Stimulated activated CD8-positive, alpha-beta memory T cell treated with anti-CD3 and anti-CD28 coated beads, Interleukin-2, amount 100 ng/mL, for 1 hour (primary cell): ENCODE results near the gene UGT2B15.
"Not testable (repeated sequence)": the region's sequence is repeated elsewhere in the genome, so short reads cannot be mapped to it uniquely, and the experiment has no call there.

Source experiments
- DNase-seq, 2 donors: peaks; one replicate each; pipeline ENCODE4 v3.0.0-alpha.2; 2020; ENCODE audit warnings: low read depth in 2 of 2

The UGT2B15 gene

GRCh38 chr4:68670479-68670939 is at the start of gene UGT2B15:
UGT2B15 (minus strand) TSS chr4:68670652; CDS start chr4:68670618, 34 bp downstream.
- DNase-seq = not testable (repeated sequence)

GRCh38 chr4:68719075-68719473 is 48.6 kb upstream of the UGT2B15 start:
- no peak for DNase-seq

DNA sequence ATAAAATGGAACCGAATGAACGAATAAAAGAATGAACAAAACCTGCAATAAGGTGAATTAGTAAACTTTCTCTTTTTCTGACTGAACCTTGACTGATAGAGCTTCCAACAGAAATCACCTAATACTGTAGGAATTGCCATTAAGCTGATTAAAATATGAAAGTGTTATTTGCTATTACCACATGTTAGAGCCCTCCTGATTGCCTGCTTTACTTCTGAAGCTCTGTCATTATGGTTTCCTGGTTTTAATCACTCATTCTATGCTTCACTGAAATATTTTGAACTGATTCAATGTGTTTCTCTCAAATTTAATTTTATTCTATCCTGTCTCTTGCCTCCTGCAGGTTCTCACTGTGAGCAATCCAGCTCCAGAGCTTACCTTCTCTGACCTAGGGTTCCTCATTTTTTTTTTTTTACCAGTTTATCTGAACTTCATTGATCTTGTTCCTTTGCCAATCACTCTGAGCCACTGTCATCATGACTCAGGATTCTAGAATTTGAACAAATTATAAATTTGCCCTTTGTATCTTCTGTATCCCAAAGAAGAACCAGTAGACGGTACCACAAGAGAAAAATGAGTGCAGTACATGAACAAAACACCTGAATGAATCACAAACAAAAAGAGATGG is 48.1 kb upstream of the UGT2B15 start:
- DNase-seq = no peak

- no peak for DNase-seq
Observed at GRCh38 chr4:68717999-68718398, 47.5 kb upstream of the UGT2B15 start.

DNA sequence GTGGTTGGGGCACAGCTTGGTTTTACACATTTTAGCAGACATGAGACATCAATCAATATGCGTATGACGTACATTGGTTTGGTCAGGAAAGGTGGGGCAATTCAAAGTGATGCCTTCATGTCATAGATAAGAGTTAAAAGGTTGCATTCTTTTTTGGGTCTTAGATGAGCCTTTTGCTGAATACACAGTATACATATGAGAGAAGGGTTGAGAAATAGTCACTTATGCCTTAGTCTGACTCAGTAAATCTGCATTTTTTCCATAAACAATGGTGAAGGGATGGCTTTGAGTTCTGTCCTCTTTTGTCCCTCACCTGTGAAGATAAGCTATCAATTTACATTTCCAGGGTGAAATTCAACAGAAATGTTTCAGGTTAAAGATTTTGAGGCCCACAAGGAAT is 43.9 kb upstream of the UGT2B15 start:
- no peak for DNase-seq

DNA sequence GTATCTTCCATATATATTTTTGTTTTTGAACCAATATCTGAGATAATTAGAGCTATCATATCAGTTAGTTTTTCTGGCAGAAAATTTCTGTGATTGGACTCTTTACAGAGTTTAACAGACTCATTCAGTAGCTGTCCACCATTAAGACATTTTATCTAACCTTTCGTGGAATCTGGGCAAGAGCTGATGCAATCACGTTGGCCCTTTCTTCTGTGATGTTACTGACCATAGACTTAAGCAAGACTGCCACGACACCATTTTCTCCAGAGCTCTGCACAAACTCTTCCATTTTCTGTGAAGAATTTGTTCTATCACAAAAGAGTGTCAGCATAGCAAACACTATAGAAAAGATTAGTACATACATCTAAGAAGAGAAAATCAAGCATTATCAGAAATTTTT is 41.8 kb upstream of the UGT2B15 start:
- DNase-seq = no peak

DNA sequence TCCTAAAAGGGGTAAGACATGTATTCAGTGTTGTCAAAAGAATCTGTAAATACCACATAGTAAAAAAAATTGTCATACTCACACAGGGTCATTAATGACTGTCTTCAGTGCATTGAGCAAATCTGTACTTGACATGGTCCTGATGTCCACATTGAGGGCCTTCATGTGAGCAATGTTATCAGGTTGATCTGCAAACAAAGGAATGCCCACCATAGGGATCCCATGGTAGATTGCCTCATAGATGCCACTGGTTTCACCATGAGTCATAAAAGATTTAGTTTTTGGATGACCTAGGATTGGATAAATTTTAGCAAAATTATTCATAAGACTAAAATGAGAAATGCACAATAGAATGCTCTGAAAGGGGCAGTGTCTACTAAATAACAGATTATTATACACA is 38.1 kb upstream of the UGT2B15 start:
- DNase-seq = no peak

- DNase-seq = not testable (repeated sequence)
Observed at GRCh38 chr4:68703168-68703567, 32.7 kb upstream of the UGT2B15 start.

DNA sequence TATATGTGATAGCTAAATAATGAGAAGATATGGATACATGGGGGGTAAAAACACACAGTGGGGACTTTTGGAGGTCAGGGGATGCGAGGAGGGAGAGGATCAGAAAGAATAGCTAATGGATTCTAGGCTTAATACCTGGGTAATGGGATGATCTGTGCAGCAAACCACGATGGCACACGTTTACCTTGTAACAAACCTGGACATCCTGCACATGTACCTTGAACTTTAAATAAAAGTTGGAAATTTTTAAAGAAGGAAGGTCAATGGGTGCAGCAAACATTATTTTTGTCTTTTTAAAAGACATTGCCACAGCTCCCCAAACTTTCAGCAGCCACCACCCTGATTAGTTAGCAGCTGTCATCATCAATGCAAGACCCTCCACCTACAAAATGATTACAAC is 29.7 kb upstream of the UGT2B15 start:
- no peak for DNase-seq

DNA sequence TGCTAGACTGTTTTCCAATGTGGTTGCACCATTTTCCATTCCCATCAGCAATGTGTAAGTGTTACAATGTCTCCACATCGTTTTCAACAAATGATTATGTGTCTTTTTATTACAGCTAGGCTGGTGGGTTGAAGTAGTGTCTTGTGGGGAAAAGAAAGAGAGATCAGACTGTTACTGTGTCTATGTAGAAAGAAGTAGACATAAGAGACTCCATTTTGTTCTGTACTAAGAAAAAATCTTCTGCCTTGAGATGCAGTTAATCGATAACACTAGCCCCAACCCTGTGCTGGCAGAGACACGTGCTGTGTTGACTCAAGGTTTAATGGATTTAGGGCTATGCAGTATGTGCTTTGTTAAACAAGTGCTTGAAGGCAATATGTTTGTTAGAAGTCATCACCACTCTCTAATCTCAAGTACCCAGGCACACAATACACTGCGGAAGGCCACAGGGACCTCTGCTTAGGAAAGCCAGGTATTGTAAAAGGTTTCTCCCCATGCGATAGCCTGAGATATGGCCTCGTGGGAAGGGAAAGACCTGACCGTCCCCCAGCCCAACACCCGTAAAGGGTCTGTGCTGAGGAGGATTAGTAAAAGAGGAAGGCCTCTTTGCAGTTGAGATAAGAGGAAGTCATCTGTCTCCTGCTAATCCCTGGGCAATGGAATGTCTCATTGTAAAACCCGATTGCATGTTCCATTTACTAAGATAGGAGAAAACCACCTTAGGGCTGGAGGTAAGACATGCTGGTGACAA is 23.0 kb upstream of the UGT2B15 start:
- DNase-seq = no peak

DNA sequence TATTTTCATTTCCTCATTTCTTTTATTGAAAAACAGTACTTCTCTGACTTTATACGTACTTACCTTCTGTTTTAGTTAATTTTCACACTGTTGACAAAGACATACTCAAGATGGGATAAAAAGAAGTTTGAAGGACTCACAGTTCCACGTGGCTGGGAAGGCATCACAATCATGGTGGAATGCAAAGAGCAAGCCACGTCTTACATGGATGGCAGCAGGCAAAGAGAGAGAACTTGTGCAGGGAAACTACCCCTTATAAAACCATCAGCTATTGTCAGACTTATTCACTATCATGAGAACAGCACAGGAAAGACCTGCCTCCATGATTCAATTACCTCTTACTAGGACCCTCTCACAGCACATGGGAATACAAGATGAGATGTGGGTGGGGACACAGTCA is 20.7 kb upstream of the UGT2B15 start:
- no peak for DNase-seq

DNA sequence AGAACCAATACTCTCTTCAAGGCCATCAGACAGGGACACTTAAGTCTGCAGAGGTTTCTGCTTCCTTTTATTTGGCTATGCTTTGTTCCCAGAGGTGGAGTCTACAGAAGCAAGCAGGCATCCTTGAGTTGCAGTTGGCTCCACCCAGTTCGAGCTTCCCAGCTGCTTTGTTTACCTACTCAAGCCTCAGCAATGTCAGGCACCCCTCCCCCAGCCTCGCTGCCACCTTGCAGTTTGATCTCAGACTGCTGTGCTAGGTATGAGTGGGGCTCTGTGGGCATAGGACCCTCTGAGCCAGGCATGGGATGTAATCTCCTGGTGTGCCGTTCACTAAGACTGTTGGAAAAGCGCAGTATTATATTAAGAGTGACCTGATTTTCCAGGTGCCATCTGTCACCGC is 12.6 kb upstream of the UGT2B15 start:
- no peak for DNase-seq

- not testable (repeated sequence) for DNase-seq
Observed at GRCh38 chr4:68681298-68681697, 10.8 kb upstream of the UGT2B15 start.

DNA sequence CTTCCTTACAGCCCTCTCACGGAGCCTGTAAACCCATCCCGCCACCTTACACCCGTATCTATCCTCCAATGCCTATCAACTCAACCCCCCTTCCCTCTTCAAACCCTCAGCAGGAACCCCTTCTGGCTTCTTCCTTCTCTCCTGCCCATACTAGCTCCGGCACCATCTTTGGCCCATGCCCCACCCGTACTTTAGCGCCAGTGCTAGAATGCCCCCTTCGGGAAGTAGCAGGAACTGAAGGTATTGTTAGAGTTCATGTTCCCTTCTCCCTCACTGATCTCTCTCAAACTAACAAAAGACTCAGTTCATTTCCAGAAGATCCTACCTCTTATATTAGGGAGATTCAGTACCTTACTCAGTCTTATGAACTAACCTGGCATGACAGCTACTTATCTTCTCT is 2.7 kb upstream of the UGT2B15 start:
- no peak for DNase-seq

- DNase-seq = not testable (repeated sequence)
Observed at GRCh38 chr4:68671217-68671616, 765 bp upstream of the UGT2B15 start.

DNA sequence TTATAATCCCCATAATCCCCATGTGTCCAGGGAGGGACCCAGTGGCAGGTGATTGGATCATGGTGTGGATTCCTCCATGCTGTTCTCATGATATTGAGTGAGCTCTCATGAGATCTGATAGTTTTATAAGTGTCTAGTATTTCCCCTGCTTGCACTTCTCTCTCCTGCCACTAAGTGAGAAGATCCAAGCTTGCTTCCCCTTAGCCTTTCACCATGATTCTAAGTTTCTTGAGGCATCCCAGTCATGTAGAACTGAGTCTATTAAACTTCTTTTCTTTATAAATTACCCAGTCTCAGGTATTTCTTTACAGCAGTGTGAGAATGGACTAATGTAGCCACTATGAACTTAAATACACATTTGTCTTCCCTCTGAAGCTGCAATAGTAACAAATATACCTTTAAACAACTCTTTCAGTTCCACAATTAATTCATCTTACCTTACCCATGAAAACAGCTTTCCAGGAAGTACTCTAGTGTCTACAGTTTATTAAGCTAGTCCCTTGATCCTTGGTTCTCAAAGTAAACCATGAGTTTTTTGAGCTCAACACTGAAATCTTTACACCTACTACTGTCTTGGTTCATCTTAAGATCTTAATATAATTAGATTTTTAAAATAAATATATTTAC is 1.8 kb downstream of the UGT2B15 start:
- not testable (repeated sequence) for DNase-seq

- DNase-seq = not testable (repeated sequence)
Observed at GRCh38 chr4:68667551-68667950, 2.9 kb downstream of the UGT2B15 start.

- not testable (repeated sequence) for DNase-seq
Observed at GRCh38 chr4:68664721-68665120, 5.7 kb downstream of the UGT2B15 start.

GRCh38 chr4:68662836-68663574 is 7.4 kb downstream of the UGT2B15 start:
- not testable (repeated sequence) for DNase-seq

- no peak for DNase-seq
Observed at GRCh38 chr4:68658672-68659071, 11.8 kb downstream of the UGT2B15 start.

DNA sequence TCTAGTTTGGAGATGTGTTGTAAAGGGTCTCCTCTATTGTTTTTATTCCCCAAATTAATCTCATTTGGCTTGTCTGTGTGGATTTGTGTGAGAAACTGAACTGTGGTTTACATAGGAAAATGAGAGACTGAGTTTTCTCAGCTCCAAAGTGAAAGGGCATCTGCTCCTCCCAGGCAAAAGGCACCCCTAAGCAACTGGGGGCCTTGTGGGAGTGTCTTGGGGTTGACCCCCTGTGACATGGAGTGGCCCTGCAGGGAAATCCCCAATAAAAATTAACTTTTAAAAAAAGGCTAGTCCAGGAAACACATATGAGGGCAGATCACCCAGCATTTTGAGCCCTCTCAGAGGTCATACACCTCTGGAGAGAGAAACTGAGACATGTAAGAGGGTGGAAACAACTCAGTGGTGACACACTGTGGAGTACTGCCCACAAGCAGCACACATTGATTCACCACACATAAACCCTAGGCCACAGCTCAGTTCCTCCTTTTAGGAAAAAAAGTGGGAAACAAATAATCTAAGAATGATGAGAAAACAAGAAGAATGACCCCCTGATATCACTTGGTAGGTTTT is 13.3 kb downstream of the UGT2B15 start:
- DNase-seq = not testable (repeated sequence)
